Mesenchymal stem cell (in vitro differentiated cells and primary cell): ENCODE measurements around the gene IGF1R.
A peak's percentile ranks its signal among the peaks of the same experiment; 100 is the strongest.

Experiments used
- DNase-seq: peaks from one replicate; pipeline ENCODE4 v3.0.0-alpha.2; 2013
- H2AFZ ChIP-seq: one replicate; pipeline ENCODE4 v1.6.1; 2013; ENCODE audit warnings: low read depth, mild to moderate bottlenecking, control low read depth, inconsistent platforms, low read length, moderate library complexity
- H2AK5ac ChIP-seq: 2 replicates; pipeline ENCODE4 v1.6.1; 2013; ENCODE audit warnings: low read length, moderate library complexity, mild to moderate bottlenecking, inconsistent platforms; ENCODE audit not compliant: severe bottlenecking
- H2BK120ac ChIP-seq: one replicate; pipeline ENCODE4 v1.6.1; 2013; ENCODE audit warnings: low read depth, mild to moderate bottlenecking, inconsistent platforms, low read length, moderate library complexity
- H2BK12ac ChIP-seq, 2 experiments: one replicate each; pipeline ENCODE4 v1.6.1; 2013; ENCODE audit warnings: inconsistent platforms in 2 of 2, low read length in 2 of 2, mild to moderate bottlenecking in 2 of 2, moderate library complexity in 2 of 2, control low read depth in 1 of 2
- H2BK15ac ChIP-seq: one replicate; pipeline ENCODE4 v1.6.1; 2013; ENCODE audit warnings: mild to moderate bottlenecking, low read depth, inconsistent platforms; ENCODE audit not compliant: poor library complexity, severe bottlenecking
- H2BK5ac ChIP-seq: 2 replicates; pipeline ENCODE4 v1.6.1; 2013; ENCODE audit warnings: low read depth, mild to moderate bottlenecking, low read length, control low read depth, inconsistent platforms; ENCODE audit not compliant: poor library complexity, severe bottlenecking
- H3K14ac ChIP-seq, 2 experiments: one replicate each; pipeline ENCODE4 v1.6.1; 2013; ENCODE audit warnings: inconsistent platforms in 2 of 2, low read length in 2 of 2, control low read depth in 1 of 2, mild to moderate bottlenecking in 1 of 2, moderate library complexity in 1 of 2
- H3K18ac ChIP-seq, 2 experiments: one replicate each; pipeline ENCODE4 v1.6.1; 2013; ENCODE audit warnings: inconsistent platforms in 2 of 2, low read length in 2 of 2, control low read depth in 1 of 2, low read depth in 1 of 2, mild to moderate bottlenecking in 1 of 2
- H3K23ac ChIP-seq, 2 experiments: one replicate each; pipeline ENCODE4 v1.6.1; 2013; ENCODE audit warnings: inconsistent platforms in 2 of 2, low read length in 2 of 2, mild to moderate bottlenecking in 2 of 2, moderate library complexity in 2 of 2, control low read depth in 1 of 2
- H3K27ac ChIP-seq: 2 replicates; pipeline ENCODE4 v1.5.1; 2013; ENCODE audit warnings: mild to moderate bottlenecking, moderate library complexity, low read length, control low read depth, inconsistent platforms; ENCODE audit not compliant: poor library complexity, severe bottlenecking
- H3K27me3 ChIP-seq, 2 experiments: 2 replicates each; pipeline versions ENCODE4 v1.6.1 to v1.7.0; 2013; ENCODE audit warnings: low read length in 2 of 2, mild to moderate bottlenecking in 2 of 2, moderate library complexity in 2 of 2, control low read depth in 1 of 2, inconsistent platforms in 1 of 2; ENCODE audit not compliant: control insufficient read depth in 1 of 2, insufficient read depth in 1 of 2
- H3K36me3 ChIP-seq, 2 experiments: 2 replicates each; pipeline versions ENCODE4 v1.6.1 to v1.7.0; 2013; ENCODE audit warnings: low read length in 2 of 2, control low read depth in 1 of 2, inconsistent platforms in 1 of 2, low read depth in 1 of 2, mild to moderate bottlenecking in 1 of 2; ENCODE audit not compliant: insufficient read depth in 2 of 2, control insufficient read depth in 1 of 2
- H3K4ac ChIP-seq, 2 experiments: one replicate each; pipeline ENCODE4 v1.6.1; 2013; ENCODE audit warnings: inconsistent platforms in 2 of 2, low read length in 2 of 2, mild to moderate bottlenecking in 2 of 2, moderate library complexity in 2 of 2, control low read depth in 1 of 2, low read depth in 1 of 2
- H3K4me1 ChIP-seq: 2 replicates; pipeline ENCODE4 v1.6.1; 2013; ENCODE audit warnings: low read depth, low read length, control low read depth; ENCODE audit not compliant: control insufficient read depth, insufficient read depth
- H3K4me2 ChIP-seq: 2 replicates; pipeline ENCODE4 v1.6.1; 2013; ENCODE audit warnings: low read length, mild to moderate bottlenecking, inconsistent platforms; ENCODE audit not compliant: poor library complexity, severe bottlenecking
- H3K4me3 ChIP-seq, 2 experiments: 2 replicates each; pipeline versions ENCODE4 v1.5.1 to v1.7.0; 2013; ENCODE audit warnings: low read length in 2 of 2, mild to moderate bottlenecking in 2 of 2, control low read depth in 1 of 2, low read depth in 1 of 2; ENCODE audit not compliant: insufficient read depth in 1 of 2
- H3K79me1 ChIP-seq: replicated peaks from 2 replicates; pipeline ENCODE4 v1.6.1; 2013; ENCODE audit warnings: mild to moderate bottlenecking, control low read depth, low read length, inconsistent platforms; ENCODE audit not compliant: poor library complexity, severe bottlenecking
- H3K9ac ChIP-seq: 2 replicates; pipeline ENCODE4 v1.7.0; 2013; ENCODE audit warnings: mild to moderate bottlenecking, low read length, moderate library complexity
- H3K9me3 ChIP-seq: 2 replicates; pipeline ENCODE4 v1.7.0; 2013; ENCODE audit warnings: mild to moderate bottlenecking, low read length; ENCODE audit not compliant: control insufficient read depth
- H4K8ac ChIP-seq: one replicate; pipeline ENCODE4 v1.6.1; 2013; ENCODE audit warnings: inconsistent platforms, mild to moderate bottlenecking, low read length, moderate library complexity
- H4K91ac ChIP-seq: one replicate; pipeline ENCODE4 v1.6.1; 2013; ENCODE audit warnings: mild to moderate bottlenecking, low read length, inconsistent platforms
- WGBS: methylation state at CpG from one replicate; pipeline ENCODE4 v1.1.7; 2013; ENCODE audit warnings: mixed read lengths; 5-methylcytosine and 5-hydroxymethylcytosine counted together

The IGF1R gene

GRCh38 chr15:98777426-98777825, 129.1 kb downstream of the IGF1R start:
- Histone ChIP-seq H2BK12ac (no peak overlapping the region), H3K4me2 (no peak overlapping the region), H3K9ac (no peak overlapping the region), H2AFZ (no peak overlapping the region), H4K8ac (no peak overlapping the region), H3K23ac (no peak overlapping the region), H2BK5ac (no peak overlapping the region), H3K9me3 (no peaks in the 10 kb centered on the region), H2AK5ac (no peak overlapping the region), H3K79me1 (peaks cover 25% of the 10 kb centered on the region), H3K4ac (no peak overlapping the region), H3K14ac (no peak overlapping the region), H4K91ac (no peak overlapping the region), H2BK15ac (no peak overlapping the region), H3K4me3 (no peak overlapping the region), H3K4me1 (peaks cover 23% of the 10 kb centered on the region), H3K18ac (no peak overlapping the region), H3K27me3 (no peaks in the 10 kb centered on the region), H2BK120ac (no peak overlapping the region), H3K36me3 (no peaks in the 10 kb centered on the region), H3K27ac (peak overlapping the region; percentile 38)
- WGBS: 92% methylated on average over 9 of the region's 9 CpGs
- DNase-seq: no peak

DNA sequence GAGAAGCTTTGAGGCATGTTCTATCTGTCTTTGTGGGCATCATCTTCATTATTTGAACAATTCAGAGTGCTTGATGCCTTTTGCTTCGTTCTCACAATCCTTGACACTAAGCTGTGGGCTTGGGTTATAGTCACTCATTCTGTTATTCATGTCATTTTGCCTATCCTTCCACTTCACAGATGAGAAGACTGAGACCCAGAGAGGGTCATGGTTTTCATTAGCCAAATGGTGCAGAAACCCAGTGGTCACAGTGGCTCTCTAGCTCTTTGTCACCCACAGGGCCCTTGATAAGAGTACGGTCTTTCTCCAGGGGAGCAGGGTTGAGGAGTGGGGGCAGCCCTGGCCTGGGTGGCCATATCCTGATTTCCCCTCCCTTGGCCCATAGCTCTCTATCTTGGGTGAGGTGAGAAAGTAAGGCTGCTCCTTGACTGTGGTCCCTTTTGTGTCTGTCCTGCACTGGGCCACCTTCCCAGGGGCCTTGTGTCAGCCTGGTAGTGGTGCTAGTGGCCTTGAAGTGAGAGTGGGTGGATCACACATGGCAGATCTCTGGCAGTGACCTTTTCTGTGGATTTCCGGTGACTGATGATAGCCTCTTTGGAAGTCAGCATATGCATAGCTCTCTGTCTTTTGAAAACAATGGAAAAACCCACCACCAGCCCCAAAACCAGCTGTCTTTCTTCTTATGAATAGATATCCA, 130.1 kb downstream of the IGF1R start:
- Histone ChIP-seq H3K4me1 (peaks cover 21% of the 10 kb centered on the region), H2BK15ac (no peak overlapping the region), H3K4me2 (no peak overlapping the region), H2BK5ac (no peak overlapping the region), H4K91ac (no peak overlapping the region), H3K23ac (no peak overlapping the region), H3K79me1 (peaks cover 19% of the 10 kb centered on the region), H2BK120ac (no peak overlapping the region), H3K27me3 (no peaks in the 10 kb centered on the region), H2AFZ (no peak overlapping the region), H3K4ac (no peak overlapping the region), H2AK5ac (no peak overlapping the region), H3K36me3 (no peaks in the 10 kb centered on the region), H3K14ac (no peak overlapping the region), H3K9ac (no peak overlapping the region), H3K9me3 (no peaks in the 10 kb centered on the region), H3K4me3 (no peak overlapping the region), H4K8ac (no peak overlapping the region), H2BK12ac (peak overlapping the region in 1 of 2 experiments; percentile 7), H3K18ac (no peak overlapping the region), H3K27ac (no peak overlapping the region)
- no peak for DNase-seq
- 95% methylated on average over 3 of the region's 3 CpGs for WGBS

DNA sequence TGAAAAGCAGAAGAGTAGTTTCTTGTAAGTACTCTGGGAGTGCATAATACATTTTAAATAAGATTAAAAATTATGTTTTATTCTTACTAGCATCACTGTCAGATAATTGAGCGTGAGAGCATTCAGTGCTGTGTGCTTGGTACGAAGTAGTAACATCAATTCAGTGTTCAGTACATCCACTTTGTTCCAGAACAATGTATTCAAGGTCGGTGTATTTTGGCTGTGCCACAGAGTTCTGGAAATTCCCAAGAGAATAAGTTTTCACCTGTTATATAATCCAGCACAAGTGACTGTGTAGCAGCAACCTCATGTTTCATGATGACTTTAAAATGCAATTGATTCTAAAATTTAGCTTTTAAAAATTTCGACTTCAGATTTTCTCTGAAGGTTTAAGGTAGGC, 130.6 kb downstream of the IGF1R start:
- Histone ChIP-seq H3K14ac (no peak overlapping the region), H3K23ac (no peak overlapping the region), H3K18ac (no peak overlapping the region), H3K79me1 (peaks cover 16% of the 10 kb centered on the region), H3K4ac (no peak overlapping the region), H3K4me3 (no peak overlapping the region), H2BK5ac (no peak overlapping the region), H3K4me1 (peaks cover 18% of the 10 kb centered on the region), H2BK12ac (no peak overlapping the region), H3K36me3 (no peaks in the 10 kb centered on the region), H4K91ac (no peak overlapping the region), H2BK15ac (no peak overlapping the region), H2AK5ac (no peak overlapping the region), H4K8ac (no peak overlapping the region), H3K27me3 (no peaks in the 10 kb centered on the region), H3K27ac (no peak overlapping the region), H2AFZ (no peak overlapping the region), H3K4me2 (no peak overlapping the region), H3K9ac (no peak overlapping the region), H3K9me3 (no peaks in the 10 kb centered on the region), H2BK120ac (no peak overlapping the region)
- no peak for DNase-seq
- 95% methylated on average over 3 of the region's 4 CpGs for WGBS

- Histone ChIP-seq H2BK120ac (no peak overlapping the region), H3K9me3 (no peaks in the 10 kb centered on the region), H3K14ac (no peak overlapping the region), H3K23ac (no peak overlapping the region), H3K36me3 (no peaks in the 10 kb centered on the region), H3K4me2 (no peak overlapping the region), H2AK5ac (no peak overlapping the region), H3K27me3 (no peaks in the 10 kb centered on the region), H3K9ac (no peak overlapping the region), H3K4me1 (peaks cover 18% of the 10 kb centered on the region), H4K91ac (no peak overlapping the region), H2BK5ac (no peak overlapping the region), H4K8ac (no peak overlapping the region), H3K4me3 (no peak overlapping the region), H3K18ac (no peak overlapping the region), H2BK12ac (no peak overlapping the region), H3K27ac (no peak overlapping the region), H2BK15ac (no peak overlapping the region), H2AFZ (no peak overlapping the region), H3K4ac (no peak overlapping the region), H3K79me1 (peaks cover 20% of the 10 kb centered on the region)
- DNase-seq: peak; percentile 76
- 18% methylated on average over 14 of the region's 16 CpGs for WGBS
Observed at GRCh38 chr15:98779463-98780071, 131.2 kb downstream of the IGF1R start.
